Uterus (tissue), 4 donors: ENCODE data around the gene KCNN3. TPM values are rescaled to one million over a fixed set of nuclear protein-coding genes. Genes with fewer than 3 reads are reported as not detected.

Experiments
- DNase-seq, 2 donors: peaks; one replicate each; pipeline ENCODE4 v3.0.0-alpha.2; 2019 to 2020
- H3K27ac ChIP-seq, 2 donors: fragments of 200-600 bp; sonication (generic); 1 replicate in 1 of 2; 2 replicates in 1 of 2; pipeline ENCODE4 v1.5.1; 2016 to 2018
- H3K27me3 ChIP-seq, 2 donors: fragments of 200-600 bp; sonication (generic); one replicate each; pipeline ENCODE4 v1.5.1; 2018 to 2019; ENCODE audit warnings: control low read depth in 1 of 2
- H3K36me3 ChIP-seq, 2 donors: fragments of 200-600 bp; sonication (generic); one replicate each; pipeline ENCODE4 v1.5.1; 2019; ENCODE audit warnings: control low read depth in 1 of 2
- H3K4me1 ChIP-seq, 2 donors: fragments of 200-600 bp; sonication (generic); one replicate each; pipeline ENCODE4 v1.5.1; 2018 to 2019; ENCODE audit warnings: control low read depth in 1 of 2
- H3K4me3 ChIP-seq, 2 donors: fragments of 200-600 bp; sonication (generic); 1 replicate in 1 of 2; 2 replicates in 1 of 2; pipeline ENCODE4 v1.5.1; 2018 to 2019; ENCODE audit warnings: mild to moderate bottlenecking in 1 of 2
- H3K9me3 ChIP-seq, 2 donors: fragments of 200-600 bp; sonication (generic); one replicate each; pipeline ENCODE4 v1.5.1; 2019; ENCODE audit warnings: control low read depth in 1 of 2
- POLR2A ChIP-seq, 2 donors: fragments of 450-650 bp; IDR thresholded peaks; one replicate each; pipeline ENCODE4 v1.6.1; 2016; ENCODE audit warnings: antibody characterized with exemption in 2 of 2, mild to moderate bottlenecking in 1 of 2, moderate library complexity in 1 of 2
- intact Hi-C: fragments of 100-400 bp; cut with DNase I; formaldehyde crosslinking; loops from one replicate; pipeline ENCODE4 v1.15.1; 2023; ENCODE audit warnings: low total_unique reads
- total RNA-seq, 4 donors: library from RNA; depleted of rRNA in 3 of 4; stranded (reverse); fragments of >200 nt in 3 of 4; gene quantifications; one replicate each; pipeline versions ENCODE4 v1.1.0 to v1.2.4, GENCODE V29; 2014 to 2023
- TF ChIP-seq, protein P1 (sequence below), 4 experiments: fragments of 200-600 bp in 2 of 4; fragments of 450-650 bp in 2 of 4; sonication (generic) in 2 of 4; IDR thresholded peaks; one replicate each; pipeline ENCODE4 v1.5.1; 2016 to 2019; ENCODE audit warnings: antibody characterized with exemption in 4 of 4, mild to moderate bottlenecking in 2 of 4, moderate library complexity in 1 of 4
- donor health status: DM: yes; HTN: yes; CAD: no.

KCNN3 gene
- total RNA-seq, 4 donors from 2014 or later: 7.1 to 35.5 (median 12.1) TPM

DNA sequence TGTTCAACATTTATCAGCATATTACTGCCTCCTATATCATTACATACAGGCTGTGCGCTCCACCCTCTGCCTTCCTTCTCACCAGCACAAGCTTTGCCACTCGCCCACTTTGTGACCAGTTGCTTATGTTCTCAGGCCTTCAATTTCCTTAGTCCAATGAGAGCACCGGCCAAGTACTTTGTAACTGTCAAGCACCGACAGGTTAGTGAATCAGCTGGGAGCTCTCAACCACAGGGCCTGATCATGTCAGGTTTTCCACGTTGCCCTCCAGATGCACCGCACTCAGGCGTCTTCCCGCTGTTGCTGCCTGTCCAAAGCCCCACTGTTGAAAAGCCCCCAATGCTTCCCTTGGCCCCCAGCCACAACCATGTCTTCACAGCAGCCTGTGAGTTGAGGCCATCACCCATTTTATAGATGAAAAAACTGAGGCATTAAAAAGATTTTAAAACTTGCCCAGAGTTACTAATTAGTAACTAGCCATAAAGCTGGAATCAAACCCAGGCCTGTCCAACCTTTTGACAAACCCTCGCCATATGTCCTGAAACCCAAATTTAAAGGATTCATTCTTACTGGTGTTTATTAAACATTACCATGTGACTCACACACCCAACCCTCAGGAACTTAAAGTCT lies 3.4 kb upstream of the KCNN3 start:
- H3K4me1 ChIP-seq: no peaks in the 10 kb centered on the region
- no peaks in the 10 kb centered on the region for H3K27me3 ChIP-seq
- peak in 1 of 2 donors; percentile 13 for DNase-seq
- intact Hi-C loops: no loop called here
- no peaks in the 10 kb centered on the region for H3K9me3 ChIP-seq
- H3K27ac ChIP-seq: no peak overlapping the region
- no peak overlapping the region for H3K4me3 ChIP-seq
- H3K36me3 ChIP-seq: no peaks in the 10 kb centered on the region
- TF ChIP-seq POLR2A (IDR thresholded peaks at IDR 0.05): no peak
- TF ChIP-seq, protein P1, sequence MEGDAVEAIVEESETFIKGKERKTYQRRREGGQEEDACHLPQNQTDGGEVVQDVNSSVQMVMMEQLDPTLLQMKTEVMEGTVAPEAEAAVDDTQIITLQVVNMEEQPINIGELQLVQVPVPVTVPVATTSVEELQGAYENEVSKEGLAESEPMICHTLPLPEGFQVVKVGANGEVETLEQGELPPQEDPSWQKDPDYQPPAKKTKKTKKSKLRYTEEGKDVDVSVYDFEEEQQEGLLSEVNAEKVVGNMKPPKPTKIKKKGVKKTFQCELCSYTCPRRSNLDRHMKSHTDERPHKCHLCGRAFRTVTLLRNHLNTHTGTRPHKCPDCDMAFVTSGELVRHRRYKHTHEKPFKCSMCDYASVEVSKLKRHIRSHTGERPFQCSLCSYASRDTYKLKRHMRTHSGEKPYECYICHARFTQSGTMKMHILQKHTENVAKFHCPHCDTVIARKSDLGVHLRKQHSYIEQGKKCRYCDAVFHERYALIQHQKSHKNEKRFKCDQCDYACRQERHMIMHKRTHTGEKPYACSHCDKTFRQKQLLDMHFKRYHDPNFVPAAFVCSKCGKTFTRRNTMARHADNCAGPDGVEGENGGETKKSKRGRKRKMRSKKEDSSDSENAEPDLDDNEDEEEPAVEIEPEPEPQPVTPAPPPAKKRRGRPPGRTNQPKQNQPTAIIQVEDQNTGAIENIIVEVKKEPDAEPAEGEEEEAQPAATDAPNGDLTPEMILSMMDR (IDR thresholded peaks at IDR 0.05): no peak

DNA sequence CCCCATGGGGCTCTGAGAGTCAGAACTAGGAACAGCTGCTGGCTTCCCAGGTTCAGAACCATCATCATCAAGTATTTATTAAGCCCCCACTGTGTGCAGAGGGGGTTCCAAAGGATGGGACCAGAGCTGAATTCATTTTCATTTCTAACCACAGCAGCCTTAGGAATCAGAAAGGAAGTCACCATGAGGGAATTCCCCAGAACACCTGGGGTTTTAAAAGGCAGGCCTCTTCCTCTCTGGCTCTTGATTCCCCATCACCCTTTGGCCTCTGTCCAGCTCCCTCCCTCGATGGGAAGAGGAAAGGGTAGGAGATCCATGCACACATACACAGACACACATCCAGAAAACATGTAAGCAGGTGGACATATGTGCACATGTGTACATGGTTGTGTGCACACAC lies 1.3 kb upstream of the KCNN3 start:
- no peaks in the 10 kb centered on the region for H3K9me3 ChIP-seq
- peak in 1 of 2 donors; percentile 30 for DNase-seq
- no peak overlapping the region for H3K27ac ChIP-seq
- H3K4me1 ChIP-seq: peaks cover 0 to 10% of the 10 kb centered on the region in 2 donors
- TF ChIP-seq POLR2A (IDR thresholded peaks at IDR 0.05): no peak
- TF ChIP-seq, protein P1 (IDR thresholded peaks at IDR 0.05): no peak
- no peak overlapping the region for H3K4me3 ChIP-seq
- no peaks in the 10 kb centered on the region for H3K27me3 ChIP-seq
- intact Hi-C loops: no loop called here
- H3K36me3 ChIP-seq: no peaks in the 10 kb centered on the region

DNA sequence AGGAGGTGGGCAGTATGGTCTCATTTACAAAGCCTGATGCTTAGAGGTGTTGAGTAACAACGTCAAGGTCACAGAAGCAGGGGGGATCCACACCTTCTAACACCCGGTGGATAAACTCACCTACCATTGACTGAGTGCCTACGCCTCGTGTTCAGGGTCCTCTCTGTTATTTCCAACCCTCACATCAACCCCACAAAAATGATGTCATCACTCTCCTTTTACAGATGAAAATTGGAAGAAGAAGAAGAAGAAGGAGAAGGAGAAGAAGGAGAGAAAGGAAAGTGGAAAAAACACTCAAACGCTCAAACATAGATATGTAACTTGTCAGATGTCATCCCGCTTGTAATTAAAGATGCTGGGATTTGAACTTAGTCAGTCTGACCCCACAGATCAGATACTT lies 653 bp upstream of the KCNN3 start:
- intact Hi-C loops: no loop called here
- no peak for TF ChIP-seq POLR2A (IDR thresholded peaks at IDR 0.05)
- TF ChIP-seq, protein P1 (IDR thresholded peaks at IDR 0.05): no peak
- Histone ChIP-seq H3K4me3 (peak overlapping the region; percentile 54 to 66), H3K27me3 (no peaks in the 10 kb centered on the region), H3K4me1 (peaks cover 0 to 10% of the 10 kb centered on the region in 2 donors), H3K27ac (peak overlapping the region; percentile 62 to 72), H3K9me3 (no peaks in the 10 kb centered on the region), H3K36me3 (no peaks in the 10 kb centered on the region)
- DNase-seq: no peak

DNA sequence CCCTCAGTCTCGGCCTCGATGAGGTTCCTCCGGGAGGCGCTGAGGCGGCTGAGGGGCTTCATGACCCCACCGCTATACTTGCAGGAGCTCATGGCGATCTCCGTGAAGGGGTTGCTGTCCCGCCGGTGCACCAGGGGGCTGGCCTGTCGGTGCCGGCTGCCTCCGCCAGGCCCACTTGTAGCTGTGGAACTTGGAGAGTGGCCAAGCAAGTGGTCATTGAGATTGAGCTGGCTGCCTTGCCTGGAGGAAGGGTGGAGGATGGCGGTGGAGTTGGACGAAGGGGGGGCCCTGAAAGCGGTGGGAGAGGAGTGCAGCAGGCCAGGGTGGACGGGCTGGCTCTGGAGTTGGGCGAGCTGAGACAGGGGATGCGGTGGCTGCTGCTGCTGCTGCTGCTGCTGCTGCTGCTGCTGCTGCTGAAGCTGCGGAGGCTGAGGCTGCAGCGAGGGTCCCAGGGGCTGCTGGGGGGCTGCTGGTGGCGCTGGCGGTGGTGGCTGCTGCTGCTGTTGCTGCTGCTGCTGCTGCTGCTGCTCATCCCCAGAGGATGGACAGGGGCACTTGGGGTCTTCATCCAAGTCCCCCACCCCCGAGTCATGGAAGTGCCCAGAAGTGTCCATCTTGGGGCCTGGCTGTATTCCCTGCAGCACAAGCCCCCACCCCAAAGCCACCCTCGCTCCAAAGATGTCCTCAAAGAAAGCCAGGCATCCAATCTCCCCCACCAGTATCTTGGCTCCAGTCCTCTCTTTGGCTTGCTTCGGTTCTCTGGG lies 548 bp downstream of the KCNN3 start:
- no peaks in the 10 kb centered on the region for H3K27me3 ChIP-seq
- TF ChIP-seq POLR2A (IDR thresholded peaks at IDR 0.05): no peak
- TF ChIP-seq, protein P1 (IDR thresholded peaks at IDR 0.05): no peak
- no peaks in the 10 kb centered on the region for H3K9me3 ChIP-seq
- peak overlapping the region; percentile 40 to 56 for H3K27ac ChIP-seq
- H3K4me1 ChIP-seq: peaks cover 0 to 10% of the 10 kb centered on the region in 2 donors
- peak overlapping the region; percentile 54 to 66 for H3K4me3 ChIP-seq
- H3K36me3 ChIP-seq: no peaks in the 10 kb centered on the region
- peak; percentile 68 to 77 for DNase-seq
- intact Hi-C loops: no loop called here
